Activated CD8-positive, alpha-beta memory T cell treated with anti-CD3 and anti-CD28 coated beads for 36 hours (primary cell): ENCODE results near the gene TMED1. TPM values are rescaled to one million over a fixed set of nuclear protein-coding genes. Genes with fewer than 3 reads are reported as not detected.

ENCODE experiments used
- CTCF ChIA-PET: fragments of 350-600 bp; sonication (Branson Sonifier 250); formaldehyde crosslinking; loops from one replicate; lab custom pipeline; 2021; ENCODE audit warnings: antibody characterized with exemption; lab: Charles Lee
- POLR2A ChIA-PET: fragments of 350-600 bp; sonication (Branson Sonifier 250); formaldehyde crosslinking; loops from one replicate; lab custom pipeline; 2021; ENCODE audit warnings: antibody characterized with exemption; lab: Charles Lee
- total RNA-seq, 2 experiments: library from RNA; stranded (reverse); gene quantifications; one replicate each; pipeline ENCODE4 v1.2.3, GENCODE V29; 2021

The TMED1 gene
- total RNA-seq, 2 experiments from 2014 or later: 13.4 to 14.2 TPM

DNA sequence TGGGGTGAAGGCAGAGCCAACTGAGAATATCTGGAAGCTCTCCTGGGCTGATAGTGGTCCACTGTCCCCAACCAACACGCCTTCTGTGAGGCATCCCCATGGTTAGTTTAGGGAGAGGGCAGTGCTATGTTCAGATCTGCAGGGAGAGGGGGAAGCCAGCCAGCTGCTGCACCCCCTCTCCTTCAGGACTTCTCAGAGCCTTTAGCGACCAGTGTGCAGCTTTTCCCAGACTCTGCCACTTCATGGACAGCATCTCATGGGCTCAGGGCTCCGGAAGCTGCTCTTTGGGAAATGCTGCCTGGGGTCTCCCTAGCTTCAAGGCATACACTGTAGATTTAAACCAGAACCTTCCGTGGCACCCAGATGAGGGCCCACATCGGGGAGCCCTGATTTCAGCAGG lies 33.5 kb downstream of the TMED1 start:
- CTCF ChIA-PET: interaction anchor here (0.6 to 1.5 kb wide), 2 partner anchors 62 to 379 kb away, joined by 4 to 6 read pairs; no protein-coding TSS in a partner anchor
- POLR2A ChIA-PET: no interaction called here

DNA sequence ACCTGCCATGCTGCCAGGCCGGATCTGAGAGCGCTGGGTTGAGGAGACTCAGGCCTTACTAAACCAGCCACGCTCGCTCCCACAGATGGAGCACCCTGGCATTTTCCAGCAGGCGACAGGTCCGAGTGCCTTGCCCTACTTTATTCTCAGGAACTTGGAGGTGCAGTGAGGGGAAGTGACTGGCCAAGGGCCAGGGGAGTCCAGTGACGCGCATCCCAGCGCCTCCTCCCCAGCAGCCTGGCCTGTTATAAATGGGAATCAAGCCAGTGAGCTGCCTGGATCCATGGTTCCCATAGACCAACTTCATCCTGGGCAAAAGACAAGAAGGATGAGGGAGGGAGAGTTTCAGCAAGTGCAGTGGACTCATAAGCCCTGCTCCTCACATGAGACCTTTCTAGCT lies 35.5 kb downstream of the TMED1 start:
- CTCF ChIA-PET: no interaction called here
- POLR2A ChIA-PET: no interaction called here

DNA sequence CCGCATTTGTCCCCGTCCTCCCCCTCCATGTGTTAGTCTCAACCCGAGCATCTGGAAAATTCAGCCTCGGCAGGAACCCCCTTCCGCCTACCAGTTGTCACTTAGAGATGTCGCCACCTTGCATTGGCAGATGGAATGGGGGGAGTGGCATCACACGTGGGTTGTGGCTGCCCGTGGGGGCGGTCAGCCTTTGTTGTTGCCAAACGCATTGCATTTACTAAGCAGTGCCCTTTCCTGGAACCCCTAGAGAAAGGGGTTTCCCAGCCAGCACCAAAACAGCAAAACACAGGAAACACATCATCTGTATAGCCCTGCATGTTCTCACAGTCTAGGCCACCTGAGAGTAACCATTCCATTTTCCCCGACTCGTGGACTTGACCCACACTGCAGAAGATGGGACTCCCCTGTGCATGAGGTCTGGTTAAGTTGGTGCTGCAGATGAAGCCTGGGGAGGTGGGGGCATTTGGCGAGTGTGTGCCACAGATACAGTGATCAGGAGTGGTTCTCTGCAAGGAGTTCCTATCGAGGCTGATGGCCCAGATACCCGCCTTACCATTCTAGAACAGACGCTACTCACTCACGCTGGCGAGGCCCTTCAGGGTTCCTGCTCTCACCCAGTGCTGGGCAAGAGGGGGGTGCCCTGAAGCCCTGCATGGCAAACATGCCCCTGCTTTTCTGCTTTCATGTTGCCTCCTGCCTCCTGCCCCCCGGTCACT lies 38.3 kb downstream of the TMED1 start:
- ChIA-PET POLR2A (interaction anchor here (1.0 kb wide), 1 partner anchor 25 kb away, joined by 5 read pairs; no protein-coding TSS in a partner anchor), CTCF (interaction anchor here (1.0 to 1.8 kb wide), 2 partner anchors 37 to 38 kb away, joined by 3 to 4 read pairs; partner anchors contain the start of gene TMED1)

DNA sequence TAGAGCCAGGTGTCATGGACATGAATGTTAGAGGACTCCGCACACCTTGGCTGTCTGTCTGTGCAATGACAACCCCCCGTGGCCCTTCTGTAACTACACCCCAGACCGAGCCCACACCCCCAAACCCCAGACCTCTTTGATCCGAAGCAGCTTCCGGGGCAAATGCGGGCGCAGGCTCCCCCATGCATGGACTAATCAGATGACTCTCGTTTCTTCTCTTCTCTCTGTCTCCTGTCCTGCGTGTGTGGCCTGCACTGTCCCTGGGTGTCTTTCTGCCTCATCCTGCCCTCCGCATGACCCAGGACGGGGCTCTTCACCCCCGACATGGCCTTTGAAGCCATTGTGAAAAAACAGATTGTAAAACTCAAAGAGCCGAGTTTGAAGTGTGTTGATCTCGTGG lies 38.9 kb downstream of the TMED1 start:
- CTCF ChIA-PET: interaction anchor here (1.0 to 1.8 kb wide), 2 partner anchors 36 to 39 kb away, joined by 3 to 4 read pairs; partner anchors contain the start of gene TMED1
- POLR2A ChIA-PET: interaction anchor here (1.0 kb wide), 1 partner anchor 26 kb away, joined by 5 read pairs; no protein-coding TSS in a partner anchor

DNA sequence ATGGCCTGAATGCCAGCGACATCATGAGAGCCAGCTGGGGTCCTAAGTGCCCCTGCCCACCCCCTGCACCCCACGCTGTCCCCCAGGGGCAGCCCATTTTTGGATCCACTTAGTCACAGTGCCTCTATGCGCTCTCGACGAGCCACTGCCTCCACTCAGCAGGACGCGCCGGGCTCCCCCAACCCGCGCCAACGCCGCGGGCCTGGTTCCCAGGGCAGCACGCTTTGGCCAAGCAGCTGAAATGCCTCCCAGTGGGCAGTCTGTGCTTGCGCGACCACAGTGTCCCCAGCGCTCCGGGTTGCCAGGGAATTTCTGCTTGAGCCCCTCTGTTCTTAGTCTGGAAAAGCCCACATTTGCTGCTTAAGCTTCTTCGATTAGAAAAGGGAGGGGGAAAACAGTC lies 39.4 kb downstream of the TMED1 start:
- CTCF ChIA-PET: interaction anchor here (1.0 to 1.8 kb wide), 3 partner anchors 36 to 79 kb away, joined by 3 to 4 read pairs (median 3); partner anchors contain the start of genes DNM2 and TMED1
- POLR2A ChIA-PET: interaction anchor here (1.0 to 1.1 kb wide), 2 partner anchors 26 to 68 kb away, joined by 3 to 5 read pairs; no protein-coding TSS in a partner anchor

DNA sequence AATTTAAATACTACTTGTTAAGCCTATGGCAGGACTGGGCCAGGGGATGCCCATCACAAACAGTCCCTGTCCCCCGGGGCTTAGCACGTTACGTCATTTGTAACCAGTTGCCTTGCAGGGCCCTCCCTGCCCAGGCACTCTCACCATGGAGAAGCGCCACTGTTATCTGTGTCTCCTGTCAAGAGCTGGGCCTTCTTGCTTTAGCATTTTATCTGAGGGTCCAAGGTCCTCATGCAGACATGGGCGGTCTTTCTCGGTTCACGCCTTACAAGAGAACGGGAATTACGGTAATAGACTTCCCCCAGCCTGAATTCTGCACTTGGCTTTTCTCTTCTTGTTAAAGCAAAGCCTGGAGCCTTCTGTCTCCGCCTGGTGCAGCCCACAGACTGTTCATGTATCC lies 46.1 kb downstream of the TMED1 start:
- POLR2A ChIA-PET: interaction anchor here (0.5 kb wide), 1 partner anchor 337 kb away, joined by 4 read pairs; no protein-coding TSS in a partner anchor
- CTCF ChIA-PET: interaction anchor here (0.6 kb wide), 1 partner anchor 138 kb away, joined by 3 read pairs; no protein-coding TSS in a partner anchor

DNA sequence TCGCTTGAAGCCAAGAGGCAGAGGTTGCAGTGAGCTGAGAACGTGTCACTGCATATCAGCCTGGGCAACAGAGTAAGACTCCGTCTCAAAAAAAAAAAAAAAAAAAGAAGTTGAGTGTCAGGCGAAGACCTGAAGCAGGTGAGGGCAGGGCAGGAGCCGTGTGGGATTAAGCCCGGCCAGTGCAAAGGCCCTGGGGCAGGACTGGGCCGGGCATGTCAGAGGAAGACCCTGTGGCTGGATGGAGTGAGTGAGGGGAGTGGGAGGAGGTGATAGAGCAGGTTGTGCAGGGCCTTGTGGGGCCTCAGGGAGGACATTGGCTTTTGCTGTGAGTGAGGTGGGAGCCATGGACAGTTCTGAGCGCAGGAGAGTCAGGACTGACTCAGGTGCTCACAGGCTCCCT lies 47.9 kb downstream of the TMED1 start:
- CTCF ChIA-PET: interaction anchor here (1.3 kb wide), 1 partner anchor 33 kb away, joined by 3 read pairs; no protein-coding TSS in a partner anchor
- POLR2A ChIA-PET: no interaction called here

DNA sequence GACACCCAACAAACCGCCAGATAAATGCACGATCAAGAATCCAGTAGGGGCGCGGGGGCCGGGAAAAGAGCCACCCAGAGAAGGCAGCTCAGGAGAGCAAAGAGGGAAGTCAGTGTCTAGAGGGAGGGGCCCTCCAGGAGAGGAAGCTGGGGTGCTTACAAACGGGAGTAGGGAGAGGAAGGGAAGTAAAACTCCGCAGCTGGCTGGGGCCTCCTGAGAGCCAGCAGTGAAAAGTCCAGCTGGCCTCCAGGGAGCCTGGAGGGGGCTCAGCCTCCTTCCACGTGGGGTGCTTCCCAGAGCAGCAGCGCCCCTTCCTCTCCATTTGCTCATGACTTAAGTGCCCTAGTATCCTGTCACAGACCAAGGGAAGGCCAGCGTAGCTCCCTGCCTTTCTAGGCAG lies 51.8 kb downstream of the TMED1 start:
- ChIA-PET CTCF (no interaction called here), POLR2A (no interaction called here)

DNA sequence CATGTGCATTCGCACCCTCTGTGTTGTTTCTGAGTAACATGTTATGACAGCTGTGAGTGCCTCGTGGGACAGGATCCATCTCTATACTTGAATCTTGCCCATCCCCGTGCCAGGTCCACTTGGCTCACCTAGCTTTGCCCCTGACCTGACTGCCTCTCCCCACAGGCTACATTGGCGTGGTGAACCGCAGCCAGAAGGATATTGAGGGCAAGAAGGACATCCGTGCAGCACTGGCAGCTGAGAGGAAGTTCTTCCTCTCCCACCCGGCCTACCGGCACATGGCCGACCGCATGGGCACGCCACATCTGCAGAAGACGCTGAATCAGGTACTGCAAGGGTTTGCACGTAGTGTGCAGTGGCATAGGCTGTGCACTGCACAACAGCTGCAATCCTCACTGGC lies 53.2 kb downstream of the TMED1 start:
- ChIA-PET CTCF (no interaction called here), POLR2A (no interaction called here)

Other genes starting within 250 kb of the TMED1 start
- gene AP1M2, start 248.9 kb downstream of the TMED1 start, total RNA-seq: not detected
- 10 to 100 TPM; 70.6 to 74.6 TPM for gene SLC44A2, start 210.7 kb downstream of the TMED1 start, total RNA-seq
- gene ILF3, start 181.9 kb downstream of the TMED1 start, total RNA-seq: 100 to 1,000 TPM; 476 to 479 TPM
- gene QTRT1, start 134.8 kb downstream of the TMED1 start, total RNA-seq: 10 to 100 TPM; 69.9 to 72.7 TPM
- gene DNM2, start 118.1 kb downstream of the TMED1 start, total RNA-seq: 100 to 1,000 TPM; 144 to 150 TPM
- under 1 TPM; 0.44 to 0.48 TPM for gene C19orf38, start 12.2 kb upstream of the TMED1 start, total RNA-seq
- 10 to 100 TPM; 83.6 to 85.1 TPM for gene CARM1, start 35.3 kb upstream of the TMED1 start, total RNA-seq
- gene YIPF2, start 92.4 kb upstream of the TMED1 start, total RNA-seq: 10 to 100 TPM; 28.4 to 30.8 TPM
- gene TIMM29, start 92.6 kb upstream of the TMED1 start, total RNA-seq: 10 to 100 TPM; 19.8 to 19.9 TPM
- 100 to 1,000 TPM; 119 to 120 TPM for gene SMARCA4, start 124.8 kb upstream of the TMED1 start, total RNA-seq